BLaER1 treated with 17β-estradiol and CSF1 and Interleukin-3, amounts not matched to agents 10 nM and 100 nM (cell line): ENCODE results near the gene DBR1.

Experiments used
- H3K27ac ChIP-seq, 11 experiments: shearing (Covaris generic); formaldehyde crosslinking; 2 replicates each; pipeline ENCODE4 v1.8.1; 2022
- H3K27me3 ChIP-seq, 11 experiments: shearing (Covaris generic); formaldehyde crosslinking; 2 replicates each; pipeline ENCODE4 v1.8.1; 2022
- H3K36me3 ChIP-seq, 11 experiments: shearing (Covaris generic); formaldehyde crosslinking; 2 replicates each; pipeline ENCODE4 v1.8.1; 2022
- H3K4me1 ChIP-seq, 10 experiments: shearing (Covaris generic); formaldehyde crosslinking; 2 replicates each; pipeline ENCODE4 v1.8.1; 2022
- H3K4me2 ChIP-seq, 11 experiments: shearing (Covaris generic); formaldehyde crosslinking; 2 replicates each; pipeline ENCODE4 v1.8.1; 2022
- H3K4me3 ChIP-seq, 10 experiments: shearing (Covaris generic); formaldehyde crosslinking; 2 replicates each; pipeline ENCODE4 v1.8.1; 2022
- H3K9ac ChIP-seq, 11 experiments: shearing (Covaris generic); formaldehyde crosslinking; 2 replicates each; pipeline ENCODE4 v1.8.1; 2022
- H3K9me3 ChIP-seq, 11 experiments: shearing (Covaris generic); formaldehyde crosslinking; replicated peaks in 1 of 11; 2 replicates each; pipeline ENCODE4 v1.8.1; 2022
- H4K20me1 ChIP-seq, 11 experiments: shearing (Covaris generic); formaldehyde crosslinking; 2 replicates each; pipeline ENCODE4 v1.8.1; 2022
- Cebpa-rat ChIP-seq, 11 experiments: shearing (Covaris generic); IDR thresholded peaks; 2 replicates each; pipeline ENCODE4 v1.8.1; 2022

DBR1 gene, protein sequence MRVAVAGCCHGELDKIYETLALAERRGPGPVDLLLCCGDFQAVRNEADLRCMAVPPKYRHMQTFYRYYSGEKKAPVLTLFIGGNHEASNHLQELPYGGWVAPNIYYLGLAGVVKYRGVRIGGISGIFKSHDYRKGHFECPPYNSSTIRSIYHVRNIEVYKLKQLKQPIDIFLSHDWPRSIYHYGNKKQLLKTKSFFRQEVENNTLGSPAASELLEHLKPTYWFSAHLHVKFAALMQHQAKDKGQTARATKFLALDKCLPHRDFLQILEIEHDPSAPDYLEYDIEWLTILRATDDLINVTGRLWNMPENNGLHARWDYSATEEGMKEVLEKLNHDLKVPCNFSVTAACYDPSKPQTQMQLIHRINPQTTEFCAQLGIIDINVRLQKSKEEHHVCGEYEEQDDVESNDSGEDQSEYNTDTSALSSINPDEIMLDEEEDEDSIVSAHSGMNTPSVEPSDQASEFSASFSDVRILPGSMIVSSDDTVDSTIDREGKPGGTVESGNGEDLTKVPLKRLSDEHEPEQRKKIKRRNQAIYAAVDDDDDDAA

GRCh38 chr3:138174421-138175131 is at the start of gene DBR1:
Gene DBR1 (minus strand): TSS chr3:138174921. CDS start chr3:138174795, 126 bp downstream.
- peak within 1 kb of the TSS; percentile 76 to 90 (median 84); a peak in 21 of 22 replicates for H3K27ac ChIP-seq
- TF ChIP-seq Cebpa-rat (IDR thresholded peaks at IDR 0.05) = no peak
- H3K4me3 ChIP-seq = peak within 1 kb of the TSS; percentile 75 to 89 (median 81)
- no peaks in the 10 kb centered on the region for H3K27me3 ChIP-seq
- H3K9ac ChIP-seq = peak within 1 kb of the TSS; percentile 82 to 91 (median 88)
- peaks cover 22 to 38% (median 28%) of the 10 kb centered on the region in 11 experiments; a peak in 21 of 22 replicates for H3K36me3 ChIP-seq
- peaks cover 18 to 28% (median 25%) of the 10 kb centered on the region in 10 experiments for H3K4me1 ChIP-seq
- peak within 1 kb of the TSS; percentile 74 to 98 (median 87) for H3K4me2 ChIP-seq
- H4K20me1 ChIP-seq = peaks cover 0 to 8% (median 0%) of the 10 kb centered on the region in 11 experiments; a peak in 4 of 22 replicates
- H3K9me3 ChIP-seq = no peaks in the 10 kb centered on the region

DNA sequence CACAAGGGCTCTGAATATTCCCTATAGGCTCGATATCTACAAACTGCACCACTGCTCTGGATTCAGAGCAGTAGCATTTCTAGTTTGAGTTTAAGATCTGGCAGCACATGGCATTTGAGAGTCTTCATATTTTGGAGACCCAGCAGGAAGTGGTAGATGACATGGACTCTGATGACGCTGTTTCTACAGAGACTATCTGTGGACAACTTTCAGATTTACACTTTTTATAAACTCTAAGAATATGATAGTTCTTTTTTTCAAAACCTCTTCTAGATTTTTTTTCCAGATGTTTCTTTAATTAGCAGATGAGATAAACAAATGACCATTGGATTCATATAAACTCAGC is 48.2 kb upstream of the DBR1 start:
- H3K36me3 ChIP-seq = peaks cover 48 to 78% (median 59%) of the 10 kb centered on the region in 11 experiments
- H3K27me3 ChIP-seq = no peaks in the 10 kb centered on the region
- H3K9ac ChIP-seq = peak overlapping the region in 1 of 11 experiments; percentile 17; a peak in 1 of 22 replicates
- no peaks in the 10 kb centered on the region for H3K9me3 ChIP-seq
- H3K4me3 ChIP-seq = no peak overlapping the region; a peak in 1 of 20 replicates
- peak overlapping the region; percentile 2 to 80 (median 70); a peak in 18 of 22 replicates for H3K4me2 ChIP-seq
- peaks cover 4 to 52% (median 35%) of the 10 kb centered on the region in 11 experiments; a peak in 16 of 22 replicates for H4K20me1 ChIP-seq
- TF ChIP-seq Cebpa-rat (IDR thresholded peaks at IDR 0.05) = no peak
- peaks cover 14 to 59% (median 38%) of the 10 kb centered on the region in 10 experiments for H3K4me1 ChIP-seq
- H3K27ac ChIP-seq = peak overlapping the region in 7 of 11 experiments; percentile 5 to 60 (median 37); a peak in 15 of 22 replicates

DNA sequence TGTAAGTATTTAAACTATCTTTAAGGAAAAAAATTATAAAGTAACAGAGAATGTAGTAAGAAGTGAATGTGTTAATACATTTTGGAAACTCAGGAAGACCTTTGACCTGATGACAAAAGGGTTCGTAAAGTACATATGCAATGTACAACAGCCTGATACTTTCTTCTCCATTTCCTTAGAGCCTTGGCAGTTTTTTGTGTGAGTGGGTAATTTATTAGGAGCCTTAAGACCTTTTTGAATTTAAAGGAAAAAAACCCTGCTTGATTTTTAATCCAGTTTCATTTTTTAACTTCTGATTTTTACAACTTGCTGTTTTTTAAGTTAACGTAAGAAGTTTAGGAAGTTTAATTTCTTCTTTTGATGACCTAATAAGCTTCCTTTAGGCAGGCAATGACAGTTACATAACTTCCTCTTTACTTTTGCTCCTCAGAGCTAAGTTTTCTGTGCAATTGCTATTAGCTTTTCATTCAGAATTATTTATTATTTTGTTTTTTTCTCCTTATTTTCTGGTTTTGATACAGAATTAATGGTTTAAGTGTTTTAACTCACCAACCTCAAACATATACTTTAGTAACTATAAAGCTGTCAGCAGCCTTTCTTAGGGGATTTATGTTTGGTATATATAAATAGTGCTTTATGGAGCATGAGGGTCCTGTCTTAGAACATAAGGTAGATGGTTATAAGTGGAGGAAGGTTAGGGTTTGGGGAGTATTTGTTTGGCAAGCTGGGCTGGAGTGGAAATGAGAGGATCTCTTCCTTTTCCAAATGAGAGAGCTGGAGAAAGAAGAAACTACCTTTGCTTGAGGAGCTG is 47.6 kb upstream of the DBR1 start:
- H3K27me3 ChIP-seq = no peaks in the 10 kb centered on the region
- peak overlapping the region; percentile 2 to 80 (median 70); a peak in 21 of 22 replicates for H3K4me2 ChIP-seq
- no peaks in the 10 kb centered on the region for H3K9me3 ChIP-seq
- no peak for TF ChIP-seq Cebpa-rat (IDR thresholded peaks at IDR 0.05)
- peaks cover 42 to 78% (median 54%) of the 10 kb centered on the region in 11 experiments for H3K36me3 ChIP-seq
- H3K9ac ChIP-seq = peak overlapping the region in 1 of 11 experiments; percentile 17; a peak in 1 of 22 replicates
- H4K20me1 ChIP-seq = peaks cover 4 to 52% (median 39%) of the 10 kb centered on the region in 11 experiments; a peak in 16 of 22 replicates
- H3K4me3 ChIP-seq = no peak overlapping the region; a peak in 1 of 20 replicates
- H3K27ac ChIP-seq = peak overlapping the region in 8 of 11 experiments; percentile 5 to 60 (median 35); a peak in 16 of 22 replicates
- H3K4me1 ChIP-seq = peaks cover 14 to 59% (median 38%) of the 10 kb centered on the region in 10 experiments

DNA sequence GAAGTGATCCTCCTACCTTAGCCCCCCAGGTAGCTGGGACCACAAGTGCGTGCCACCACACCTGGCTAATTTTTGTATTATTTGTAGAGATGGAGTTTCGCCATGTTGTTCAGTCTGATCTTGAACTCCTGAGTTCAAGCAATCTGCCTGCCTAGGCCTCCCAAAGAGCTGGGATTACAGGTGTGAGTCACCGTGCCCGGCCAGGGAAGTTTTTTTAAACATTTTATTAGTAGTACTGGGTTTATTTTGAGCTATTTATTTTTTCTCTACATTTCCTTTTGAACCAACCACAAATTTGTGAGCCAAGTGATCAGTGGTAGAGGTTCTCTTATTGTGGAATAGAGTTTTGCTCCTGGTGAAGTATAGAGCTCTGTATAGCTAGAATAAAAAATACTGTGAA is 46.1 kb upstream of the DBR1 start:
- H4K20me1 ChIP-seq = peaks cover 4 to 66% (median 50%) of the 10 kb centered on the region in 11 experiments; a peak in 16 of 22 replicates
- H3K9me3 ChIP-seq = no peaks in the 10 kb centered on the region
- no peak overlapping the region for H3K27ac ChIP-seq
- no peak overlapping the region for H3K9ac ChIP-seq
- peak overlapping the region in 7 of 11 experiments; percentile 14 to 80 (median 42); a peak in 9 of 22 replicates for H3K4me2 ChIP-seq
- H3K4me3 ChIP-seq = no peak overlapping the region
- peaks cover 38 to 78% (median 45%) of the 10 kb centered on the region in 11 experiments for H3K36me3 ChIP-seq
- peaks cover 14 to 59% (median 38%) of the 10 kb centered on the region in 10 experiments for H3K4me1 ChIP-seq
- no peaks in the 10 kb centered on the region for H3K27me3 ChIP-seq
- TF ChIP-seq Cebpa-rat (IDR thresholded peaks at IDR 0.05) = no peak

DNA sequence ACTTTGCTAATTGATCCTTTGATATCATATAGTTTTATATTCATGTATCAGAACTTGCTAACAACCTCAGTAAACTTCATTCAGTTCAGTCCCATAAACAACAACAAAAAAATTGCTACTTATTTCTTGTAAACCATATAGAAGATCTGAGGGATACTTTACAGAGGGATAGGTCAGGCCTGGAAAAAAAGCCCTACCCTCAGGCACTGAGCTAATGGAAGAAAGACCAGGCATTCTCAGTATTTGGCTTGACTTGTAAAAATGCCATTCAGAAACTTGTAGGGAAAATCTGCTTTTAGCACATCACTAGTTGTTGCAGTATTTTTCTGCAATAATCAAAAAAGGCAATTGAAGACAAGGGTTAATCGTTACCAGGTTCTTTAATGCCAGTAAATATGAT is 45.5 kb upstream of the DBR1 start:
- Histone ChIP-seq H3K9me3 (no peaks in the 10 kb centered on the region), H3K4me1 (peaks cover 14 to 59% (median 38%) of the 10 kb centered on the region in 10 experiments), H3K27me3 (no peaks in the 10 kb centered on the region), H3K36me3 (peaks cover 34 to 78% (median 42%) of the 10 kb centered on the region in 11 experiments), H4K20me1 (peaks cover 4 to 71% (median 51%) of the 10 kb centered on the region in 11 experiments; a peak in 17 of 22 replicates), H3K4me2 (peak overlapping the region in 3 of 11 experiments; percentile 71 to 80 (median 78); a peak in 4 of 22 replicates), H3K4me3 (no peak overlapping the region), H3K9ac (no peak overlapping the region), H3K27ac (no peak overlapping the region)
- TF ChIP-seq Cebpa-rat (IDR thresholded peaks at IDR 0.05) = no peak

GRCh38 chr3:138219255-138219654 is 44.5 kb upstream of the DBR1 start:
- Histone ChIP-seq H3K36me3 (peaks cover 28 to 78% (median 40%) of the 10 kb centered on the region in 11 experiments), H3K4me3 (no peak overlapping the region), H3K27ac (no peak overlapping the region), H3K4me1 (peaks cover 14 to 59% (median 38%) of the 10 kb centered on the region in 10 experiments), H3K9me3 (no peaks in the 10 kb centered on the region), H4K20me1 (peaks cover 4 to 81% (median 60%) of the 10 kb centered on the region in 11 experiments; a peak in 19 of 22 replicates), H3K9ac (no peak overlapping the region), H3K4me2 (peak overlapping the region in 6 of 11 experiments; percentile 18 to 80 (median 42); a peak in 12 of 22 replicates), H3K27me3 (no peaks in the 10 kb centered on the region)
- no peak for TF ChIP-seq Cebpa-rat (IDR thresholded peaks at IDR 0.05)

GRCh38 chr3:138213398-138214085 is 38.8 kb upstream of the DBR1 start:
- H3K27me3 ChIP-seq = no peaks in the 10 kb centered on the region
- peaks cover 10 to 99% (median 70%) of the 10 kb centered on the region in 11 experiments; a peak in 20 of 22 replicates for H4K20me1 ChIP-seq
- H3K27ac ChIP-seq = no peak overlapping the region
- H3K9me3 ChIP-seq = 0 out of 22 replicates have a peak, but pooled peaks cover 0 to under 1% (median 0%) of the 10 kb centered on the region in 11 experiments
- TF ChIP-seq Cebpa-rat (IDR thresholded peaks at IDR 0.05) = no peak
- no peak overlapping the region for H3K9ac ChIP-seq
- H3K4me1 ChIP-seq = peaks cover 0 to 13% (median 0%) of the 10 kb centered on the region in 10 experiments; a peak in 5 of 20 replicates
- H3K36me3 ChIP-seq = peaks cover 44 to 91% (median 63%) of the 10 kb centered on the region in 11 experiments
- H3K4me3 ChIP-seq = no peak overlapping the region
- H3K4me2 ChIP-seq = no peak overlapping the region
